ENCODE results near the gene TNN.

The TNN gene

GRCh38 chr1:175172503-175172902 lies 104.9 kb downstream of the TNN start:
- no peak for DNase-seq (ENCODE audit: low read depth in 1 of 2, low spot score in 1 of 2)

- no peak for DNase-seq (ENCODE audit: low read depth in 1 of 2, low spot score in 1 of 2)
Measured at GRCh38 chr1:175173531-175173930, 105.9 kb downstream of the TNN start.

GRCh38 chr1:175174309-175175102 lies 106.9 kb downstream of the TNN start:
- no peak for DNase-seq (ENCODE audit: low read depth in 1 of 2, low spot score in 1 of 2)

- DNase-seq (ENCODE audit: low read depth in 1 of 2, low spot score in 1 of 2): no peak
Measured at GRCh38 chr1:175176246-175176645, 108.6 kb downstream of the TNN start.

GRCh38 chr1:175178056-175178455 lies 110.4 kb downstream of the TNN start:
- no peak for DNase-seq (ENCODE audit: low read depth in 1 of 2, low spot score in 1 of 2)

- no peak for DNase-seq (ENCODE audit: low read depth in 1 of 2, low spot score in 1 of 2)
Measured at GRCh38 chr1:175178456-175178855, 110.8 kb downstream of the TNN start.

GRCh38 chr1:175179837-175180590 lies 112.4 kb downstream of the TNN start:
- no peak for DNase-seq (ENCODE audit: low read depth in 1 of 2, low spot score in 1 of 2)

GRCh38 chr1:175182201-175182746 lies 114.6 kb downstream of the TNN start:
- no peak for DNase-seq (ENCODE audit: low read depth in 1 of 2, low spot score in 1 of 2)

GRCh38 chr1:175183586-175183985 lies 116.0 kb downstream of the TNN start:
- no peak for DNase-seq (ENCODE audit: low read depth in 1 of 2, low spot score in 1 of 2)

- no peak for DNase-seq (ENCODE audit: low read depth in 1 of 2, low spot score in 1 of 2)
Measured at GRCh38 chr1:175185903-175186302, 118.3 kb downstream of the TNN start.

GRCh38 chr1:175186433-175187160 lies 119.0 kb downstream of the TNN start:
- no peak for DNase-seq (ENCODE audit: low read depth in 1 of 2, low spot score in 1 of 2)

- DNase-seq (ENCODE audit: low read depth in 1 of 2, low spot score in 1 of 2): peak in 1 of 2 donors; percentile 25
Measured at GRCh38 chr1:175188936-175189335, 121.3 kb downstream of the TNN start.

GRCh38 chr1:175191659-175192058 lies 124.0 kb downstream of the TNN start:
- DNase-seq (ENCODE audit: low read depth in 1 of 2, low spot score in 1 of 2): no peak

- no peak for DNase-seq (ENCODE audit: low read depth in 1 of 2, low spot score in 1 of 2)
Measured at GRCh38 chr1:175192111-175192629, 124.5 kb downstream of the TNN start.

- peak; percentile 26 to 42 for DNase-seq (ENCODE audit: low read depth in 1 of 2, low spot score in 1 of 2)
Measured at GRCh38 chr1:175192630-175193526, 125.2 kb downstream of the TNN start, which contains the start of gene KIAA0040. KIAA0040 (minus strand) TSS chr1:175192776; CDS start chr1:175161013, 31,763 bp downstream.

- no peak for DNase-seq (ENCODE audit: low read depth in 1 of 2, low spot score in 1 of 2)
Measured at GRCh38 chr1:175193527-175193910, 125.9 kb downstream of the TNN start.

GRCh38 chr1:175195281-175195680 lies 127.6 kb downstream of the TNN start:
- DNase-seq (ENCODE audit: low read depth in 1 of 2, low spot score in 1 of 2): no peak

- no peak for DNase-seq (ENCODE audit: low read depth in 1 of 2, low spot score in 1 of 2)
Measured at GRCh38 chr1:175195798-175196197, 128.2 kb downstream of the TNN start.

GRCh38 chr1:175197531-175197930 lies 129.9 kb downstream of the TNN start:
- DNase-seq (ENCODE audit: low read depth in 1 of 2, low spot score in 1 of 2): no peak
